Liver (tissue), 9 donors: ENCODE data around the gene KRT86. TPM values are rescaled to one million over a fixed set of nuclear protein-coding genes. Genes with fewer than 3 reads are reported as not detected.

Experiments
- DNase-seq: peaks from one replicate; pipeline ENCODE4 v3.0.0-alpha.2; 2017; ENCODE audit warnings: low spot score
- H3K27ac ChIP-seq, 2 donors: one replicate each; pipeline ENCODE4 v1.7.0; 2013; ENCODE audit warnings: inconsistent platforms in 2 of 2, low read length in 2 of 2, control low read depth in 1 of 2, low read depth in 1 of 2, mild to moderate bottlenecking in 1 of 2
- H3K27me3 ChIP-seq, 4 donors: one replicate each; pipeline versions ENCODE4 v1.6.1 to v1.7.0; 2013; ENCODE audit warnings: low read length in 3 of 4, inconsistent platforms in 1 of 4, mild to moderate bottlenecking in 1 of 4, moderate library complexity in 1 of 4; ENCODE audit not compliant: control insufficient read depth in 4 of 4, insufficient read depth in 4 of 4
- H3K36me3 ChIP-seq, 4 donors: one replicate each; pipeline versions ENCODE4 v1.6.1 to v1.7.0; 2013; ENCODE audit warnings: low read length in 3 of 4, mild to moderate bottlenecking in 3 of 4, low read depth in 1 of 4, moderate library complexity in 1 of 4; ENCODE audit not compliant: control insufficient read depth in 4 of 4, insufficient read depth in 3 of 4
- H3K4me1 ChIP-seq, 4 donors: one replicate each; pipeline versions ENCODE4 v1.6.1 to v1.7.0; 2013; ENCODE audit warnings: low read length in 3 of 4, mild to moderate bottlenecking in 3 of 4, moderate library complexity in 1 of 4; ENCODE audit not compliant: control insufficient read depth in 4 of 4, insufficient read depth in 4 of 4
- H3K4me3 ChIP-seq, 3 donors: one replicate each; pipeline versions ENCODE4 v1.6.1 to v1.7.0; 2013; ENCODE audit warnings: low read length in 3 of 3, control low read depth in 1 of 3, low read depth in 1 of 3, mild to moderate bottlenecking in 1 of 3
- H3K9ac ChIP-seq, 2 donors: one replicate each; pipeline ENCODE4 v1.7.0; 2013; ENCODE audit warnings: low read length in 2 of 2, mild to moderate bottlenecking in 2 of 2, moderate library complexity in 2 of 2, control low read depth in 1 of 2, low read depth in 1 of 2
- H3K9me3 ChIP-seq, 4 donors: one replicate each; pipeline versions ENCODE4 v1.6.1 to v1.7.0; 2013; ENCODE audit warnings: low read length in 3 of 4; ENCODE audit not compliant: control insufficient read depth in 4 of 4
- EGR1 ChIP-seq, 2 donors: IDR thresholded peaks; 2 replicates each; pipeline ENCODE4 v1.6.1; 2016 to 2018; ENCODE audit warnings: antibody characterized with exemption in 2 of 2, low read depth in 2 of 2
- FOXA1 ChIP-seq: IDR thresholded peaks from 2 replicates; pipeline ENCODE4 v1.6.1; 2016; ENCODE audit warnings: antibody characterized with exemption
- FOXA2 ChIP-seq: IDR thresholded peaks from 2 replicates; pipeline ENCODE4 v1.6.1; 2016; ENCODE audit warnings: antibody characterized with exemption
- GABPA ChIP-seq, 2 donors: IDR thresholded peaks in 1 of 2; conservative IDR thresholded peaks in 1 of 2; 2 replicates each; pipeline ENCODE4 v1.6.1; 2016; ENCODE audit warnings: antibody characterized with exemption in 2 of 2, mild to moderate bottlenecking in 1 of 2, moderate library complexity in 1 of 2
- HNF4A ChIP-seq, 2 donors: conservative IDR thresholded peaks; 2 replicates each; pipeline ENCODE4 v1.6.1; 2016; ENCODE audit warnings: antibody characterized with exemption in 2 of 2, mild to moderate bottlenecking in 2 of 2
- HNF4G ChIP-seq: IDR thresholded peaks from 2 replicates; pipeline ENCODE4 v1.6.1; 2016; ENCODE audit warnings: antibody characterized with exemption
- JUND ChIP-seq, 2 donors: IDR thresholded peaks; 2 replicates each; pipeline ENCODE4 v1.6.1; 2016; ENCODE audit warnings: antibody characterized with exemption in 2 of 2
- NR2F2 ChIP-seq: IDR thresholded peaks from 2 replicates; pipeline ENCODE4 v1.6.1; 2016; ENCODE audit warnings: antibody characterized with exemption
- RAD21 ChIP-seq, 2 donors: IDR thresholded peaks; 2 replicates each; pipeline ENCODE4 v1.6.1; 2016; ENCODE audit warnings: antibody characterized with exemption in 2 of 2, mild to moderate bottlenecking in 2 of 2
- TAF1 ChIP-seq: conservative IDR thresholded peaks from 2 replicates; pipeline ENCODE4 v1.6.1; 2016; ENCODE audit warnings: antibody characterized with exemption, mild to moderate bottlenecking
- YY1 ChIP-seq: IDR thresholded peaks from 2 replicates; pipeline ENCODE4 v1.6.1; 2016; ENCODE audit warnings: antibody characterized with exemption, mild to moderate bottlenecking
- WGBS: extraction: QIAGEN DNeasy Blood & Tissue Kit; methylation state at CpG from one replicate; pipeline ENCODE4 v1.1.7; 2013; 5-methylcytosine and 5-hydroxymethylcytosine counted together
- polyA plus RNA-seq, 2 donors: library from polyadenylated mRNA; stranded (reverse) in 1 of 2; unstranded in 1 of 2; fragments of 200-250 nt in 1 of 2; fragments of >200 nt in 1 of 2; fragmentation: Nextera tagmentation in 1 of 2; extraction: Ambion mirVana in 1 of 2; gene quantifications; one replicate each; pipeline versions ENCODE4 v1.2.1 to v1.2.3, GENCODE V29; 2013 to 2015
- total RNA-seq, 2 donors: library from RNA; depleted of rRNA; stranded (reverse); fragments of >200 nt; gene quantifications; one replicate each; pipeline ENCODE4 v1.2.3, GENCODE V29; 2014
- TF ChIP-seq, protein P1 (sequence below): IDR thresholded peaks from 2 replicates; pipeline ENCODE4 v1.6.1; 2016; ENCODE audit warnings: antibody characterized with exemption
- TF ChIP-seq, protein P2 (sequence below): fragments of 150-350 bp; IDR thresholded peaks from 2 replicates; pipeline ENCODE4 v1.5.1; 2017; ENCODE audit warnings: improper control_type of control experiment, low read depth, low read length; ENCODE audit not compliant: missing input control
- TF ChIP-seq, protein P3 (sequence below): IDR thresholded peaks from 2 replicates; pipeline ENCODE4 v1.6.1; 2016; ENCODE audit warnings: antibody characterized with exemption
- TF ChIP-seq, protein P4 (sequence below): IDR thresholded peaks from 2 replicates; pipeline ENCODE4 v1.6.1; 2016; ENCODE audit warnings: antibody characterized with exemption
- TF ChIP-seq, protein P5 (sequence below): IDR thresholded peaks from 2 replicates; pipeline ENCODE4 v1.6.1; 2016; ENCODE audit warnings: antibody characterized with exemption, mild to moderate bottlenecking
- donor health status: healthy.
- donor health status: healthy.
- donor health status: healthy.
- donor health status: healthy.
- donor health status: healthy.

KRT86 gene
- total and polyA plus RNA-seq, 4 donors = 0.08 TPM; not detected in 3

DNA sequence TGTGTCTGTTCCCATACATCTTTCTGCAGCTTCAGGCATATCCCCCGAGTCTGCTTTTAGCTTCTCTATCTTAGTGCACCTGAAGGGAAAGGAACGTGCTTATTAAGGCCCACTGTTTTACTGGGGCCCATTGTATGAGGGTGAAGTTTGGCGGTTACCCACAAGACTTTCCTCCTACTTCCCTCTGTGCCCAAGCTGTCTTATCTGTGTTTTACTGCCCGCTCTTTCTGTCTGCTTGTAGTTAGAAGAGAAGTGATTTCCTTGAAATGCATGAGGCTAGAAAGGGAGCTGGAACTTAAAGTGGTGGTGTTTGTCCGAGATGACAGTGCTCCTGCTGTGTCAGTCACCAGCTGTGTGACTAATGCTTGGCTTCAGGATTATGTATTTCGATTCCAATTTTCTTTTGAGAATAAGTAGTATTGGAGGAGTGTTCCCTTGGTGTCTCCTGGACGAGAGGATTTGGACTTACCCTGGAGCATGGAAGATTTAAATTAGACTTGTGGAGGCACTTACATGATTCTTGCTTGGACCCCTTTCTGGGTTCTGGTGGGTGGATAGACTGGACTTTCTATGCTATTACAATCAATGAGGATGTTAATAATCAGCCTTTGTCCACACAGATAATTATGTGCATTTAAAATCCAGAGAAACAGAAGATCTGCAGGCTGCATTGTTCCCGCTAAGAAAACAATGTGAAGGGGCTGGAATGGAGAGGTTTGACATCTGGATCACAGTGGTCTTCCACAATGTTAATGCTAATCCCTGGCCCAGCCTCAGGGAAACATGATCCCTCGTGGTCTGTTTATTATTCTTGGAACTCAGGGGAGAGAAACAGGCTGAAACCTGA is 13.9 kb upstream of the KRT86 start:
- Histone ChIP-seq H3K36me3 (no peaks in the 10 kb centered on the region), H3K9me3 (no peaks in the 10 kb centered on the region), H3K27me3 (peaks cover 2 to 12% (median 7%) of the 10 kb centered on the region in 4 donors), H3K4me1 (peaks cover 0 to 5% (median 0%) of the 10 kb centered on the region in 4 donors), H3K4me3 (no peak overlapping the region), H3K9ac (no peak overlapping the region), H3K27ac (no peak overlapping the region)
- no peak for DNase-seq
- 76% methylated on average over 9 of the region's 9 CpGs for WGBS
- TF ChIP-seq, protein P1, sequence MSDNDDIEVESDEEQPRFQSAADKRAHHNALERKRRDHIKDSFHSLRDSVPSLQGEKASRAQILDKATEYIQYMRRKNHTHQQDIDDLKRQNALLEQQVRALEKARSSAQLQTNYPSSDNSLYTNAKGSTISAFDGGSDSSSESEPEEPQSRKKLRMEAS = no peak
- TF ChIP-seq RAD21 (IDR thresholded peaks at IDR 0.05) (no peak), HNF4A (conservative IDR thresholded peaks at IDR 0.05) (no peak), HNF4G (no peak), NR2F2 (no peak), YY1 (no peak), JUND (IDR thresholded peaks at IDR 0.05) (no peak), FOXA1 (no peak), TAF1 (no peak), EGR1 (IDR thresholded peaks at IDR 0.05; ENCODE audit: low read depth in 2 of 2) (no peak), FOXA2 (no peak), GABPA (IDR thresholded peaks at IDR 0.05 in 1 of 2, conservative IDR thresholded peaks at IDR 0.05 in 1 of 2) (no peak)
- TF ChIP-seq, protein P2, sequence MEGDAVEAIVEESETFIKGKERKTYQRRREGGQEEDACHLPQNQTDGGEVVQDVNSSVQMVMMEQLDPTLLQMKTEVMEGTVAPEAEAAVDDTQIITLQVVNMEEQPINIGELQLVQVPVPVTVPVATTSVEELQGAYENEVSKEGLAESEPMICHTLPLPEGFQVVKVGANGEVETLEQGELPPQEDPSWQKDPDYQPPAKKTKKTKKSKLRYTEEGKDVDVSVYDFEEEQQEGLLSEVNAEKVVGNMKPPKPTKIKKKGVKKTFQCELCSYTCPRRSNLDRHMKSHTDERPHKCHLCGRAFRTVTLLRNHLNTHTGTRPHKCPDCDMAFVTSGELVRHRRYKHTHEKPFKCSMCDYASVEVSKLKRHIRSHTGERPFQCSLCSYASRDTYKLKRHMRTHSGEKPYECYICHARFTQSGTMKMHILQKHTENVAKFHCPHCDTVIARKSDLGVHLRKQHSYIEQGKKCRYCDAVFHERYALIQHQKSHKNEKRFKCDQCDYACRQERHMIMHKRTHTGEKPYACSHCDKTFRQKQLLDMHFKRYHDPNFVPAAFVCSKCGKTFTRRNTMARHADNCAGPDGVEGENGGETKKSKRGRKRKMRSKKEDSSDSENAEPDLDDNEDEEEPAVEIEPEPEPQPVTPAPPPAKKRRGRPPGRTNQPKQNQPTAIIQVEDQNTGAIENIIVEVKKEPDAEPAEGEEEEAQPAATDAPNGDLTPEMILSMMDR = no peak
- TF ChIP-seq, protein P3, sequence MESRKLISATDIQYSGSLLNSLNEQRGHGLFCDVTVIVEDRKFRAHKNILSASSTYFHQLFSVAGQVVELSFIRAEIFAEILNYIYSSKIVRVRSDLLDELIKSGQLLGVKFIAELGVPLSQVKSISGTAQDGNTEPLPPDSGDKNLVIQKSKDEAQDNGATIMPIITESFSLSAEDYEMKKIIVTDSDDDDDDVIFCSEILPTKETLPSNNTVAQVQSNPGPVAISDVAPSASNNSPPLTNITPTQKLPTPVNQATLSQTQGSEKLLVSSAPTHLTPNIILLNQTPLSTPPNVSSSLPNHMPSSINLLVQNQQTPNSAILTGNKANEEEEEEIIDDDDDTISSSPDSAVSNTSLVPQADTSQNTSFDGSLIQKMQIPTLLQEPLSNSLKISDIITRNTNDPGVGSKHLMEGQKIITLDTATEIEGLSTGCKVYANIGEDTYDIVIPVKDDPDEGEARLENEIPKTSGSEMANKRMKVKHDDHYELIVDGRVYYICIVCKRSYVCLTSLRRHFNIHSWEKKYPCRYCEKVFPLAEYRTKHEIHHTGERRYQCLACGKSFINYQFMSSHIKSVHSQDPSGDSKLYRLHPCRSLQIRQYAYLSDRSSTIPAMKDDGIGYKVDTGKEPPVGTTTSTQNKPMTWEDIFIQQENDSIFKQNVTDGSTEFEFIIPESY = no peak
- TF ChIP-seq, protein P4, sequence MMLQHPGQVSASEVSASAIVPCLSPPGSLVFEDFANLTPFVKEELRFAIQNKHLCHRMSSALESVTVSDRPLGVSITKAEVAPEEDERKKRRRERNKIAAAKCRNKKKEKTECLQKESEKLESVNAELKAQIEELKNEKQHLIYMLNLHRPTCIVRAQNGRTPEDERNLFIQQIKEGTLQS = no peak

DNA sequence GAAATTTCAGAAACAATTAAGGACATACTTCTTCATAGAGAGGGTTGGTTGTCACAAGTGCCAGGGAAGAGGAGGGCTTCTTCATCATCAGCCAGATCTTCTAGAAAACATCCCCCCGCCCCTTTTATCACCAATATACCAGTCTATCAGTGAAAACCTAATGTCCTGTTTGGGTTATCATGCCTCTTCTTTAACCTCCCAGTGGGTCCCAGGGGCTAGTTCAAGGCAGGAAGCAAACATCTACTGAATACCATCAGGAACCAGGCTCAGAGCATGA is 13.3 kb upstream of the KRT86 start:
- no peak overlapping the region for H3K27ac ChIP-seq
- no peak overlapping the region for H3K4me3 ChIP-seq
- TF ChIP-seq JUND (IDR thresholded peaks at IDR 0.05) (no peak), EGR1 (IDR thresholded peaks at IDR 0.05; ENCODE audit: low read depth in 2 of 2) (no peak), YY1 (no peak), HNF4G (no peak)
- TF ChIP-seq, protein P5, sequence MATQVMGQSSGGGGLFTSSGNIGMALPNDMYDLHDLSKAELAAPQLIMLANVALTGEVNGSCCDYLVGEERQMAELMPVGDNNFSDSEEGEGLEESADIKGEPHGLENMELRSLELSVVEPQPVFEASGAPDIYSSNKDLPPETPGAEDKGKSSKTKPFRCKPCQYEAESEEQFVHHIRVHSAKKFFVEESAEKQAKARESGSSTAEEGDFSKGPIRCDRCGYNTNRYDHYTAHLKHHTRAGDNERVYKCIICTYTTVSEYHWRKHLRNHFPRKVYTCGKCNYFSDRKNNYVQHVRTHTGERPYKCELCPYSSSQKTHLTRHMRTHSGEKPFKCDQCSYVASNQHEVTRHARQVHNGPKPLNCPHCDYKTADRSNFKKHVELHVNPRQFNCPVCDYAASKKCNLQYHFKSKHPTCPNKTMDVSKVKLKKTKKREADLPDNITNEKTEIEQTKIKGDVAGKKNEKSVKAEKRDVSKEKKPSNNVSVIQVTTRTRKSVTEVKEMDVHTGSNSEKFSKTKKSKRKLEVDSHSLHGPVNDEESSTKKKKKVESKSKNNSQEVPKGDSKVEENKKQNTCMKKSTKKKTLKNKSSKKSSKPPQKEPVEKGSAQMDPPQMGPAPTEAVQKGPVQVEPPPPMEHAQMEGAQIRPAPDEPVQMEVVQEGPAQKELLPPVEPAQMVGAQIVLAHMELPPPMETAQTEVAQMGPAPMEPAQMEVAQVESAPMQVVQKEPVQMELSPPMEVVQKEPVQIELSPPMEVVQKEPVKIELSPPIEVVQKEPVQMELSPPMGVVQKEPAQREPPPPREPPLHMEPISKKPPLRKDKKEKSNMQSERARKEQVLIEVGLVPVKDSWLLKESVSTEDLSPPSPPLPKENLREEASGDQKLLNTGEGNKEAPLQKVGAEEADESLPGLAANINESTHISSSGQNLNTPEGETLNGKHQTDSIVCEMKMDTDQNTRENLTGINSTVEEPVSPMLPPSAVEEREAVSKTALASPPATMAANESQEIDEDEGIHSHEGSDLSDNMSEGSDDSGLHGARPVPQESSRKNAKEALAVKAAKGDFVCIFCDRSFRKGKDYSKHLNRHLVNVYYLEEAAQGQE = no peak
- H3K27me3 ChIP-seq = peaks cover 2 to 12% (median 7%) of the 10 kb centered on the region in 4 donors
- no peak for DNase-seq
- peaks cover 0 to 5% (median 0%) of the 10 kb centered on the region in 4 donors for H3K4me1 ChIP-seq
- 68% methylated on average over 1 of the region's 1 CpG for WGBS
- no peaks in the 10 kb centered on the region for H3K9me3 ChIP-seq
- H3K9ac ChIP-seq = no peak overlapping the region
- H3K36me3 ChIP-seq = no peaks in the 10 kb centered on the region
